Cardiac fibroblast (primary cell): ENCODE data around the gene SWSAP1.

ENCODE experiments used
- DNase-seq, 2 donors: peaks; one replicate each; pipeline versions ENCODE4 v3.0.0 to v3.0.0-alpha.2; 2010; ENCODE audit warnings: low read depth in 2 of 2
- H3K4me3 ChIP-seq, 2 donors: replicated peaks in 1 of 2; 1 replicate in 1 of 2; 2 replicates in 1 of 2; pipeline ENCODE4 v1.5.1; 2011; ENCODE audit warnings: low read depth in 2 of 2, low read length in 2 of 2, mild to moderate bottlenecking in 2 of 2, moderate library complexity in 1 of 2
- CTCF ChIP-seq: IDR thresholded peaks from one replicate; pipeline ENCODE4 v1.5.1; 2011; ENCODE audit warnings: low read depth, mild to moderate bottlenecking, low read length, inconsistent platforms

The SWSAP1 gene

GRCh38 chr19:11418094-11418548 lies 43.7 kb downstream of the SWSAP1 start:
- H3K4me3 ChIP-seq: no peak overlapping the region
- DNase-seq: no peak
- TF ChIP-seq CTCF: no peak

- DNase-seq: no peak
- TF ChIP-seq CTCF: no peak
- H3K4me3 ChIP-seq: peak within 1 kb of the TSS; percentile 32 to 45
Measured at GRCh38 chr19:11418549-11419506, 44.4 kb downstream of the SWSAP1 start, which contains the start of gene RGL3. RGL3 (minus strand) TSS chr19:11419314; CDS start chr19:11419278, 36 bp downstream.

- peak; percentile 57 to 61 for DNase-seq
- H3K4me3 ChIP-seq: peak overlapping the region; percentile 22 to 24
- no peak for TF ChIP-seq CTCF
Measured at GRCh38 chr19:11420429-11421370, 46.2 kb downstream of the SWSAP1 start.

GRCh38 chr19:11421371-11422098 lies 47.1 kb downstream of the SWSAP1 start:
- no peak for TF ChIP-seq CTCF
- no peak overlapping the region for H3K4me3 ChIP-seq
- DNase-seq: peak in 1 of 2 donors; percentile 24

- TF ChIP-seq CTCF: no peak
- peak; percentile 61 to 68 for DNase-seq
- H3K4me3 ChIP-seq: peak overlapping the region in 1 of 2 donors; percentile 14
Measured at GRCh38 chr19:11422163-11423065, 47.9 kb downstream of the SWSAP1 start.
